Stomach (tissue), 9 donors: Measurements from ENCODE around the gene HRH1. TPM values are rescaled to one million over a fixed set of nuclear protein-coding genes. Genes with fewer than 3 reads are reported as not detected.

Source experiments
- DNase-seq, 2 donors: peaks; one replicate each; pipeline versions ENCODE4 v3.0.0 to v3.0.0-alpha.2; 2013 to 2019
- H3K27ac ChIP-seq, 5 donors: fragments of 200-600 bp in 4 of 5; sonication (generic) in 4 of 5; one replicate each; pipeline ENCODE4 v1.5.1; 2013 to 2019; ENCODE audit warnings: mild to moderate bottlenecking in 1 of 5, moderate library complexity in 1 of 5
- H3K27me3 ChIP-seq, 3 donors: fragments of 200-600 bp; sonication (generic); one replicate each; pipeline ENCODE4 v1.5.1; 2017 to 2019; ENCODE audit warnings: mixed run types in 1 of 3
- H3K36me3 ChIP-seq, 4 donors: fragments of 200-600 bp; sonication (generic); 1 replicate in 3 of 4; 2 replicates in 1 of 4; pipeline ENCODE4 v1.5.1; 2016 to 2019
- H3K4me1 ChIP-seq, 4 donors: fragments of 200-600 bp; sonication (generic); one replicate each; pipeline ENCODE4 v1.5.1; 2016 to 2019
- H3K4me3 ChIP-seq, 4 donors: fragments of 200-600 bp; sonication (generic) in 3 of 4; one replicate each; pipeline ENCODE4 v1.5.1; 2016 to 2019; ENCODE audit warnings: mild to moderate bottlenecking in 1 of 4
- H3K9me3 ChIP-seq, 4 donors: fragments of 200-600 bp; sonication (generic); one replicate each; pipeline ENCODE4 v1.5.1; 2016 to 2019
- EP300 ChIP-seq: sonication (generic); formaldehyde crosslinking; IDR thresholded peaks from one replicate; pipeline ENCODE4 v1.6.1; 2017; ENCODE audit warnings: antibody characterized with exemption
- POLR2A ChIP-seq, 4 donors: fragments of 450-650 bp; IDR thresholded peaks; one replicate each; pipeline ENCODE4 v1.6.1; 2016; ENCODE audit warnings: antibody characterized with exemption in 4 of 4, control low read depth in 2 of 4, mild to moderate bottlenecking in 1 of 4, moderate library complexity in 1 of 4
- POLR2AphosphoS5 ChIP-seq, 3 donors: sonication (generic); formaldehyde crosslinking; IDR thresholded peaks; one replicate each; pipeline ENCODE4 v1.6.1; 2016; ENCODE audit warnings: antibody characterized with exemption in 3 of 3
- WGBS, 5 donors: extraction: QIAGEN DNeasy Blood & Tissue Kit in 3 of 5; methylation state at CpG; one replicate each; pipeline versions ENCODE4 v1.1.5 to v1.1.7; 2013 to 2018; 5-methylcytosine and 5-hydroxymethylcytosine counted together
- intact Hi-C: fragments of 100-400 bp; cut with DNase I; formaldehyde crosslinking; loops from one replicate; pipeline ENCODE4 v1.15.1; 2023; ENCODE audit warnings: low total_unique reads
- polyA plus RNA-seq, 3 donors: library from polyadenylated mRNA; stranded (reverse); fragments of 200-250 nt; gene quantifications; one replicate each; pipeline ENCODE4 v1.2.3, GENCODE V29; 2013
- total RNA-seq, 5 donors: library from RNA; depleted of rRNA; stranded (reverse); fragments of >200 nt; gene quantifications; one replicate each; pipeline versions ENCODE4 v1.1.0 to v1.2.3, GENCODE V29; 2014 to 2016
- TF ChIP-seq, protein P1 (sequence below), 7 experiments: fragments of 450-650 bp in 4 of 7; fragments of 200-600 bp in 3 of 7; sonication (generic) in 3 of 7; IDR thresholded peaks; one replicate each; pipeline ENCODE4 v1.5.1; 2016 to 2019; ENCODE audit warnings: antibody characterized with exemption in 7 of 7, control low read depth in 2 of 7, mild to moderate bottlenecking in 1 of 7
- donor health status: healthy with polysubstance abuse.
- donor health status: Bipolar disorder and iron deficiency.
- donor health status: healthy.

HRH1 gene
- total and polyA plus RNA-seq, 8 donors = under 0.01 to 5.0 (median 0.37) TPM; not detected in 1

DNA sequence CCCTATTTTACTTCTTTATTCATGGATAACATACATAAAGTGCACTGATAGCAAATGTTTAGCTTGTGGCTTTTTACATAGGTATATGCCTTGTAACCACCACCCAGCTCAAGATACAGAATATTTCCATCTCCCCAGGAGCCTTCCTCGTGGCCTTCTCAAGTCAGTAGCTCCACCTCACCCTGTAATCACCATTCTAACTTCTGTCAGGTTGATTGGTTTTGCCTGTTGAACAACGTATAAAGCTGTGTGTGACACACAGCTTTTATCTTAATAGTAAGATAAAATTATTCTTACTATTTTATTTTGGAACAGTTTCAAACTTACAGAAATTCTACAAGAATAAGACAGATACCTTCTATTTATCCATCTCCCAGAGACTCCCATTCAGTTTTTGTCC lies 131.2 kb downstream of the HRH1 start:
- TF ChIP-seq EP300 = no peak
- TF ChIP-seq, protein P1, sequence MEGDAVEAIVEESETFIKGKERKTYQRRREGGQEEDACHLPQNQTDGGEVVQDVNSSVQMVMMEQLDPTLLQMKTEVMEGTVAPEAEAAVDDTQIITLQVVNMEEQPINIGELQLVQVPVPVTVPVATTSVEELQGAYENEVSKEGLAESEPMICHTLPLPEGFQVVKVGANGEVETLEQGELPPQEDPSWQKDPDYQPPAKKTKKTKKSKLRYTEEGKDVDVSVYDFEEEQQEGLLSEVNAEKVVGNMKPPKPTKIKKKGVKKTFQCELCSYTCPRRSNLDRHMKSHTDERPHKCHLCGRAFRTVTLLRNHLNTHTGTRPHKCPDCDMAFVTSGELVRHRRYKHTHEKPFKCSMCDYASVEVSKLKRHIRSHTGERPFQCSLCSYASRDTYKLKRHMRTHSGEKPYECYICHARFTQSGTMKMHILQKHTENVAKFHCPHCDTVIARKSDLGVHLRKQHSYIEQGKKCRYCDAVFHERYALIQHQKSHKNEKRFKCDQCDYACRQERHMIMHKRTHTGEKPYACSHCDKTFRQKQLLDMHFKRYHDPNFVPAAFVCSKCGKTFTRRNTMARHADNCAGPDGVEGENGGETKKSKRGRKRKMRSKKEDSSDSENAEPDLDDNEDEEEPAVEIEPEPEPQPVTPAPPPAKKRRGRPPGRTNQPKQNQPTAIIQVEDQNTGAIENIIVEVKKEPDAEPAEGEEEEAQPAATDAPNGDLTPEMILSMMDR (IDR thresholded peaks at IDR 0.05) = no peak
- TF ChIP-seq POLR2AphosphoS5 (IDR thresholded peaks at IDR 0.05) = no peak
- no peak for TF ChIP-seq POLR2A (IDR thresholded peaks at IDR 0.05)
- 45 to 75% (median 57%) methylated on average over 2 of the region's 2 CpGs for WGBS, 5 donors
- Histone ChIP-seq H3K27me3 (no peaks in the 10 kb centered on the region), H3K4me3 (no peak overlapping the region), H3K36me3 (peaks cover 4 to 35% (median 25%) of the 10 kb centered on the region in 4 donors), H3K27ac (no peak overlapping the region), H3K4me1 (peaks cover 22 to 75% (median 46%) of the 10 kb centered on the region in 4 donors), H3K9me3 (no peaks in the 10 kb centered on the region)
- DNase-seq = no peak
- intact Hi-C loops = no loop called here

DNA sequence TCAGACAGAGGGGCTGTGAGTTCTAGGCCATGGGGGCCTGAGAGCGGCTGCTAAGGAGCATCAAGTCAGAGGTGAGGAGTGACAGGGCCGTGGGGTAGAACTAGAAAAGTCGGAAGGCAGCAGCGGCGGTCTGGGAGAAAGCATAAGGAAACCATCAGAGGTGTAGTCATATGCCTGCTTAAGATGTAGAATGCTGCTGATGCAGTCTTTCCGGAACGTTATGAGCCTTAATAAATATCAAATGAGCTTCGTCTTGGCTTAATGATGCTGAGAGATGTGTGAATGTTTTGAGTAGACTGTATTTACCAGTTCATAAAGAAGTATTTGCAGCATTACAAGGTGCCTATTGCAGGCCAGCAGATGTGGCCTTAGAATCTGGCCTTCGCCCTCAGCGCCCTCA lies 133.1 kb downstream of the HRH1 start:
- H3K4me3 ChIP-seq = no peak overlapping the region
- TF ChIP-seq POLR2A (IDR thresholded peaks at IDR 0.05) (no peak), EP300 (no peak)
- TF ChIP-seq, protein P1 (IDR thresholded peaks at IDR 0.05) = no peak
- H3K4me1 ChIP-seq = peaks cover 22 to 74% (median 48%) of the 10 kb centered on the region in 4 donors
- no peaks in the 10 kb centered on the region for H3K27me3 ChIP-seq
- H3K36me3 ChIP-seq = peaks cover 4 to 20% (median 13%) of the 10 kb centered on the region in 4 donors
- peak overlapping the region in 4 of 5 donors; percentile 1 to 83 (median 73) for H3K27ac ChIP-seq
- DNase-seq = no peak
- 82 to 90% (median 88%) methylated on average over 9 to 10 of the region's 10 CpGs for WGBS, 5 donors
- intact Hi-C loops = no loop called here
- no peaks in the 10 kb centered on the region for H3K9me3 ChIP-seq

DNA sequence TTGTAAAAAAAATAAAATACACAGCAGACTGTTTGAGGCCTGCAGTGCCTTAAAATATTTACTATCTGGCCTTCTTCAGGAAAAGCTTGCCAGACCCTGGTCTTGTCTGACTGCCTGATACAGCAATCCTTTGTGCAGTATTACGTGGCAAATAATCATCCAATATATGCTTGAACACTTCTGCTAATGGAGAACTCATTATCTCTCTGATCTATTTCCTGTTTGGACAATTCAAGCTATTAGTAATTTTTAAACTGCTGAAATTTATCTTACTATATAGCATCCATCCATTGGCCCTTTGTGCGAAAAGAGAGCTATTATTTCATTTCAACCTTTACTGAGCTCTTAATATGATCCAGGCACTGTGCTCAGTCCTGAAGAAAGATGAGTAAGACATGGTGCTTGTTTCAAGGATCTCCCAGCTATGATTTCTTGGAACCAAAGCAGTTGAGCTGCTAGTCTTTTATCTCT lies 133.8 kb downstream of the HRH1 start:
- peak in 1 of 2 donors; percentile 24 for DNase-seq
- H3K36me3 ChIP-seq = peaks cover 4 to 13% (median 7%) of the 10 kb centered on the region in 4 donors
- peaks cover 22 to 68% (median 43%) of the 10 kb centered on the region in 4 donors for H3K4me1 ChIP-seq
- peak overlapping the region in 4 of 5 donors; percentile 64 to 83 (median 73) for H3K27ac ChIP-seq
- H3K4me3 ChIP-seq = no peak overlapping the region
- no peaks in the 10 kb centered on the region for H3K27me3 ChIP-seq
- 46 to 76% (median 69%) methylated on average over 2 of the region's 2 CpGs for WGBS, 5 donors
- intact Hi-C loops = no loop called here
- H3K9me3 ChIP-seq = no peaks in the 10 kb centered on the region
- TF ChIP-seq, protein P1 (IDR thresholded peaks at IDR 0.05) = no peak
- TF ChIP-seq POLR2AphosphoS5 (IDR thresholded peaks at IDR 0.05) (no peak), POLR2A (IDR thresholded peaks at IDR 0.05) (no peak), EP300 (no peak)

DNA sequence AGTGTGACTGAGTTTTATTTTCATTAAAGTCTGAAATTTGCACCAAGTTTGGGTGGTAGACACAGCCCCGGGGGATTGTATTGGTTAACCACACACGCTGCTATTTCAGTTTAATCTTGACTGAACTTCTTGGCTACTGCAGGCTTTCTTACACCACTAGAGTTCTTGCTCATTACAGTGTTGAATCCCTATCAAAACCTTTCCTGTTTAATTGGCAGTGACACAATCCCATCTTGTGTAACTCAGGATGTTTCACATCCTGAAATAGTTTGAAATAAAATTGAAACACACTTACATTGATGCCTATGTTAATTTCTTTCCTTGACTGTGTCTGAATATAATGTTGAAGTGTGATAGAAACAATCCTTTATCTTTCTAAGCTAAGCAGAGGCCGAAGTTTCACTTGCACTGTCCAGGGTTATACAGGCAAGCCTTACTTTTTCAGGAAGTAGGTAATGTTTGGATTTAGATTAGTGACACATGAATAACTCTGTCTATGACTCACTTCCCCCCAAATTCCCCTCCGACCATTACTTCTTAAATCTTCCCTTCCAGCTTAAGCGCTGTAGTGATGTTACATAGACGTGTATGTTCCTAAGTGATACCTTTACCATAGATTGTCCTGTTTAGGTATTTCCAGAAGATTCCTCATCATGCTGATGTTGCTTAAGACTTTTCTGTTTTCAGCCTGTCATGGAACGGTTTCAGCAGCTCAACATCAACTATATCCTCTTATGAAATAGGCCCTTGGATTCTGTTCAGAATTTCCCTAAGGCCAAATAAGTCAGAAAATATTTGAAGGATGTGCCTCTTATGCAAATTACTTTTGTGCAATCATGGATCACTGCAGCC lies 134.7 kb downstream of the HRH1 start:
- TF ChIP-seq EP300 = no peak
- no peak for TF ChIP-seq POLR2A (IDR thresholded peaks at IDR 0.05)
- TF ChIP-seq POLR2AphosphoS5 (IDR thresholded peaks at IDR 0.05) = peak in 2 of 3 donors; percentile 2 to 31
- TF ChIP-seq, protein P1 (IDR thresholded peaks at IDR 0.05) = no peak
- Histone ChIP-seq H3K27ac (peak overlapping the region; percentile 6 to 83 (median 72)), H3K36me3 (peaks cover 0 to 4% (median 2%) of the 10 kb centered on the region in 4 donors), H3K27me3 (no peaks in the 10 kb centered on the region), H3K9me3 (no peaks in the 10 kb centered on the region), H3K4me1 (peaks cover 18 to 61% (median 38%) of the 10 kb centered on the region in 4 donors), H3K4me3 (no peak overlapping the region)
- peak in 1 of 2 donors; percentile 47 for DNase-seq
- intact Hi-C loops = no loop called here
- 38 to 61% (median 49%) methylated on average over 7 of the region's 7 CpGs for WGBS, 5 donors
